GM23338 (cell line): ENCODE data around the gene C16orf74.

Experiments
- CREB1 ChIP-seq: fragments of 250-450 bp; sonication (Bioruptor Pico); IDR thresholded peaks from 2 replicates; pipeline ENCODE4 v1.5.0; 2020; ENCODE audit warnings: low read depth, mild to moderate bottlenecking, moderate library complexity
- ETS1 ChIP-seq: IDR thresholded peaks from 2 replicates; pipeline ENCODE4 v1.6.1; 2016; ENCODE audit warnings: antibody characterized with exemption
- EZH2 ChIP-seq: fragments of 200-600 bp; sonication (generic); IDR thresholded peaks from one replicate; pipeline ENCODE4 v1.8.0; 2017; ENCODE audit warnings: antibody characterized with exemption, mild to moderate bottlenecking, low read depth; ENCODE audit not compliant: unreplicated experiment
- EZH2phosphoT487 ChIP-seq: fragments of 200-600 bp; sonication (generic); IDR thresholded peaks from one replicate; pipeline ENCODE4 v1.8.1; 2018; ENCODE audit warnings: antibody characterized with exemption; ENCODE audit not compliant: unreplicated experiment
- JUNB ChIP-seq: IDR thresholded peaks from one replicate; pipeline ENCODE4 v1.6.1; 2016; ENCODE audit warnings: antibody characterized with exemption; ENCODE audit not compliant: unreplicated experiment
- NANOG ChIP-seq: IDR thresholded peaks from 2 replicates; pipeline ENCODE4 v1.6.1; 2016; ENCODE audit warnings: antibody characterized with exemption, borderline replicate concordance
- POLR2AphosphoS5 ChIP-seq: IDR thresholded peaks from 2 replicates; pipeline ENCODE4 v1.6.1; 2016; ENCODE audit warnings: antibody characterized with exemption, low read depth
- ZNF114 ChIP-seq: fragments of 250-450 bp; sonication (Bioruptor Pico); IDR thresholded peaks from 2 replicates; pipeline ENCODE4 v1.5.0; 2020; ENCODE audit warnings: mild to moderate bottlenecking, moderate library complexity
- TF ChIP-seq, protein P1 (sequence below), 2 experiments: fragments of 200-600 bp in 1 of 2; sonication (generic) in 1 of 2; conservative IDR thresholded peaks; 2 replicates each; pipeline versions ENCODE4 v1.5.1 to v1.6.1; 2016 to 2017; ENCODE audit warnings: antibody characterized with exemption in 2 of 2, low read depth in 2 of 2, mild to moderate bottlenecking in 2 of 2, moderate library complexity in 1 of 2
- TF ChIP-seq, protein P2 (sequence below): IDR thresholded peaks from one replicate; pipeline ENCODE4 v1.6.1; 2018; ENCODE audit warnings: antibody characterized with exemption; ENCODE audit not compliant: unreplicated experiment

- no peak for TF ChIP-seq EZH2
- TF ChIP-seq POLR2AphosphoS5, result no peak
- TF ChIP-seq, protein P1, sequence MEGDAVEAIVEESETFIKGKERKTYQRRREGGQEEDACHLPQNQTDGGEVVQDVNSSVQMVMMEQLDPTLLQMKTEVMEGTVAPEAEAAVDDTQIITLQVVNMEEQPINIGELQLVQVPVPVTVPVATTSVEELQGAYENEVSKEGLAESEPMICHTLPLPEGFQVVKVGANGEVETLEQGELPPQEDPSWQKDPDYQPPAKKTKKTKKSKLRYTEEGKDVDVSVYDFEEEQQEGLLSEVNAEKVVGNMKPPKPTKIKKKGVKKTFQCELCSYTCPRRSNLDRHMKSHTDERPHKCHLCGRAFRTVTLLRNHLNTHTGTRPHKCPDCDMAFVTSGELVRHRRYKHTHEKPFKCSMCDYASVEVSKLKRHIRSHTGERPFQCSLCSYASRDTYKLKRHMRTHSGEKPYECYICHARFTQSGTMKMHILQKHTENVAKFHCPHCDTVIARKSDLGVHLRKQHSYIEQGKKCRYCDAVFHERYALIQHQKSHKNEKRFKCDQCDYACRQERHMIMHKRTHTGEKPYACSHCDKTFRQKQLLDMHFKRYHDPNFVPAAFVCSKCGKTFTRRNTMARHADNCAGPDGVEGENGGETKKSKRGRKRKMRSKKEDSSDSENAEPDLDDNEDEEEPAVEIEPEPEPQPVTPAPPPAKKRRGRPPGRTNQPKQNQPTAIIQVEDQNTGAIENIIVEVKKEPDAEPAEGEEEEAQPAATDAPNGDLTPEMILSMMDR (conservative IDR thresholded peaks at IDR 0.05; ENCODE audit: low read depth in 2 of 2), result no peak
- no peak for TF ChIP-seq EZH2phosphoT487
- TF ChIP-seq ETS1, result no peak
- TF ChIP-seq, protein P2, sequence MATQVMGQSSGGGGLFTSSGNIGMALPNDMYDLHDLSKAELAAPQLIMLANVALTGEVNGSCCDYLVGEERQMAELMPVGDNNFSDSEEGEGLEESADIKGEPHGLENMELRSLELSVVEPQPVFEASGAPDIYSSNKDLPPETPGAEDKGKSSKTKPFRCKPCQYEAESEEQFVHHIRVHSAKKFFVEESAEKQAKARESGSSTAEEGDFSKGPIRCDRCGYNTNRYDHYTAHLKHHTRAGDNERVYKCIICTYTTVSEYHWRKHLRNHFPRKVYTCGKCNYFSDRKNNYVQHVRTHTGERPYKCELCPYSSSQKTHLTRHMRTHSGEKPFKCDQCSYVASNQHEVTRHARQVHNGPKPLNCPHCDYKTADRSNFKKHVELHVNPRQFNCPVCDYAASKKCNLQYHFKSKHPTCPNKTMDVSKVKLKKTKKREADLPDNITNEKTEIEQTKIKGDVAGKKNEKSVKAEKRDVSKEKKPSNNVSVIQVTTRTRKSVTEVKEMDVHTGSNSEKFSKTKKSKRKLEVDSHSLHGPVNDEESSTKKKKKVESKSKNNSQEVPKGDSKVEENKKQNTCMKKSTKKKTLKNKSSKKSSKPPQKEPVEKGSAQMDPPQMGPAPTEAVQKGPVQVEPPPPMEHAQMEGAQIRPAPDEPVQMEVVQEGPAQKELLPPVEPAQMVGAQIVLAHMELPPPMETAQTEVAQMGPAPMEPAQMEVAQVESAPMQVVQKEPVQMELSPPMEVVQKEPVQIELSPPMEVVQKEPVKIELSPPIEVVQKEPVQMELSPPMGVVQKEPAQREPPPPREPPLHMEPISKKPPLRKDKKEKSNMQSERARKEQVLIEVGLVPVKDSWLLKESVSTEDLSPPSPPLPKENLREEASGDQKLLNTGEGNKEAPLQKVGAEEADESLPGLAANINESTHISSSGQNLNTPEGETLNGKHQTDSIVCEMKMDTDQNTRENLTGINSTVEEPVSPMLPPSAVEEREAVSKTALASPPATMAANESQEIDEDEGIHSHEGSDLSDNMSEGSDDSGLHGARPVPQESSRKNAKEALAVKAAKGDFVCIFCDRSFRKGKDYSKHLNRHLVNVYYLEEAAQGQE, result no peak
- TF ChIP-seq JUNB, result no peak
- TF ChIP-seq CREB1 (CRISPR knock-in tag), result no peak
- no peak for TF ChIP-seq NANOG
- TF ChIP-seq ZNF114 (CRISPR knock-in tag), result no peak
These were observed 68.4 kb downstream of the C16orf74 start for GRCh38 chr16:85682516-85682915.
